Upper lobe of left lung (tissue), 4 donors: Measurements from ENCODE around the gene AGR2.

ENCODE experiments used
- POLR2AphosphoS5 ChIP-seq, 2 donors: sonication (generic); formaldehyde crosslinking; IDR thresholded peaks; one replicate each; pipeline ENCODE4 v1.5.1; 2017; ENCODE audit warnings: antibody characterized with exemption in 2 of 2
- TF ChIP-seq, protein P1 (sequence below), 6 experiments: fragments of 450-650 bp in 4 of 6; fragments of 200-600 bp in 2 of 6; sonication (generic) in 2 of 6; IDR thresholded peaks; one replicate each; pipeline ENCODE4 v1.5.1; 2016 to 2019; ENCODE audit warnings: antibody characterized with exemption in 6 of 6

DNA sequence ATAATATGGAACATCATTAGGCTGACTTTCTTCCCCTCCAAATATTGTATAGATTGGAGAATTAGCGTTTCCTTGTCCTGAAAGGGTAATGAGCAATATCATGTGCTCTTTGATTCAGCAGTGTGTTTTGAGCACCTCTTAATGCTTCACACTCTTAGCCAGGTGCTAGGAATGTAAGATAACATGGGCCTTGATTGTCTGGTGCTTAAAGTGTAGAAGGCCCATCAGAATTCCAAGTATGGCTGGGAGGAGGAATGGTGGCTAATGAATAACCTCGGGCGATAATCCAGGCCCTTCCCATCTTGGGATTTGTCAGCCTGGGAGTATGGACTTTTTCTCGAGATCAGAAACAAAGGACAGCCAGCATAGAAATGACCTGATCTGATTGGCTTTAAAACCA, 42.6 kb downstream of the AGR2 start:
- no peak for TF ChIP-seq POLR2AphosphoS5 (IDR thresholded peaks at IDR 0.05)
- TF ChIP-seq, protein P1, sequence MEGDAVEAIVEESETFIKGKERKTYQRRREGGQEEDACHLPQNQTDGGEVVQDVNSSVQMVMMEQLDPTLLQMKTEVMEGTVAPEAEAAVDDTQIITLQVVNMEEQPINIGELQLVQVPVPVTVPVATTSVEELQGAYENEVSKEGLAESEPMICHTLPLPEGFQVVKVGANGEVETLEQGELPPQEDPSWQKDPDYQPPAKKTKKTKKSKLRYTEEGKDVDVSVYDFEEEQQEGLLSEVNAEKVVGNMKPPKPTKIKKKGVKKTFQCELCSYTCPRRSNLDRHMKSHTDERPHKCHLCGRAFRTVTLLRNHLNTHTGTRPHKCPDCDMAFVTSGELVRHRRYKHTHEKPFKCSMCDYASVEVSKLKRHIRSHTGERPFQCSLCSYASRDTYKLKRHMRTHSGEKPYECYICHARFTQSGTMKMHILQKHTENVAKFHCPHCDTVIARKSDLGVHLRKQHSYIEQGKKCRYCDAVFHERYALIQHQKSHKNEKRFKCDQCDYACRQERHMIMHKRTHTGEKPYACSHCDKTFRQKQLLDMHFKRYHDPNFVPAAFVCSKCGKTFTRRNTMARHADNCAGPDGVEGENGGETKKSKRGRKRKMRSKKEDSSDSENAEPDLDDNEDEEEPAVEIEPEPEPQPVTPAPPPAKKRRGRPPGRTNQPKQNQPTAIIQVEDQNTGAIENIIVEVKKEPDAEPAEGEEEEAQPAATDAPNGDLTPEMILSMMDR (IDR thresholded peaks at IDR 0.05), result no peak
